ENCODE results near the gene GSN.

GSN gene

DNA sequence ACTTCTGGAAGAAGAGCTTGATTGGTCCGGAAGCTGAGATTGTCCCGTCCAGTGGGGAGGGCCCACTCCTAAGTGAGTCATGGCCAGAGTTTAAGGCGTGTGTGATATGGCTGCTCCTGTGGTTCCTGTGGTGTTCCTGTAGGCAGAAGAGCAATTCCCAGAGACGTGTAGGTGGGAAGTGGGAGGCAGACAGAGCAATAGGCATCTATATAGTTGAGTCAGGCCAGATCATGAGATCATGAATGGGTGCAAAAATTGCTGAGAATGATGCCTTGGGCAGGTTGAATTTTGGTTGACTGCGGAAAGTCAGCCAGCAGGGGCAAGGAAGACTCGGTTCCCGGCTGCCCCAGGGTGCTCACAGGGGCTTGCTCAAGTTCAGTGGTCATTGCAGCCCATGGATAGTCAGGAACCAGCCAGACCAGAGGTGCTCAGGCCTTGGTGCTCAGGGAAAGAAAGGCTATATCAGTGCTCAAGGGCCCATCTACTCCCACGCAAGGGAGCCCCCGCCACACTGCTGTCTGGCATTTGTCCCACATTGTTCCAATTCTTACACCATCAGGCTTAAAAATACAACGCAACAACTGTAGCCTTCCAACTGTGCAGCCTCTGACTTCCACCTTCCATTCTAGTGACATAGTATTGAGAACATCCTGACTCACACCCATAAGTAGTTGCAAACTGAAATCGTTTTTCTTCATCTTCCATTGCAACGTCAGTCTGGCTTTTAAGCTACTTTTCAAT is 21.0 kb upstream of the GSN start:
- DNase-seq (ENCODE audit: low read depth, low spot score), result no peak

DNA sequence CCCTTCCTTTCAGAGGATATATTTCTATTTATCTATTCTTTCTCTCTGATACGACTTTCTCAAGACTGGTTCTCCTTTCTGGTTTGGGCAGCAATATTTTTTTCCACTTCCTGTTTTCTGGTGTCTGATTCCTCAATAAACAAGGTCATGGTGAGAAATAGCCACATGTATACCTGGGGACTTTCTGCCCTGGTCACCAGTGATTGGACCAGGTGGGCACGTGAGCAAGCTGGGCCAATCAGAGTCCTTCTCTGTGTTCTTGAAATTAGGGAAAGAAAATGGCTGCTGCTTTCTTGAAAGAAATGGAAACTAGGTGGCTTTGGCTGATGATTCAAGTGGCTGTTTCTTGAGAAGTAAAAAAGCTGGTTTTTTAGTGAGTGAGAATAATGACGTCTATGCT is 18.4 kb upstream of the GSN start:
- no peak for DNase-seq (ENCODE audit: low read depth, low spot score)

DNA sequence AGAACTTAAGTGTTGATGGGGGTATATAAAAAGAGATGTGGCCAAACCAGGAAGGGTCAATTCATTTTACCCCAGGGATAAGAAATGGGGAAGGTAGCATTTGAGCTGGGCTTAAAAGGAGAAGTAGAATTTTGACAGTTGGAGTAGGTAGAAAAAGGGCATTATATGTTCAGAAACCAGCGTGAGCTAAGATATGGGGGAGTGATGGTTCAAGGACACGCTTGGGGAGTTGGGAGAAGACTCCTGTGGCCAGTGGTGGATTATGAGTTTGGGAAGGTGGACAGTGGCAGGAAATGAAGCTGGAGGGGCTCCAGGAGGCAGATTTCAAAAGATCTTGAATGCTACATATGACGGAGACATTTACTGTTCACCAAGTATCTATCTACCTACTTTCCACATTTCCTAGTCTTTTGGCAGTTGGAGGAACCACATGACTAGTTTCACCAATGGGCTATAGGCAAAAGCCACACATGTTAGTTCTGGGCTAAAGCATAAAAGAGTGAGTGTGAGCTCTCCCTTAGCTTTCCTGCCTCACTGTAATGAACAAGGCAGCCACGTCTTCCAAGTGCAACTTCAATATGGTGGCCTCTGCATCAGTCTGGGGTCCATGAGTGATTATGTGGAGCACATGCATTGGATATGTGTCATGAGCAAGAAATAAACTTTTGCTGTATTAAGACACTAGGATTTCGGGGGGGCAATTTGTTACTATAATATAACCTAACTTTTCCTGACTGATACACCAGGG is 15.7 kb upstream of the GSN start:
- no peak for DNase-seq (ENCODE audit: low read depth, low spot score)

DNA sequence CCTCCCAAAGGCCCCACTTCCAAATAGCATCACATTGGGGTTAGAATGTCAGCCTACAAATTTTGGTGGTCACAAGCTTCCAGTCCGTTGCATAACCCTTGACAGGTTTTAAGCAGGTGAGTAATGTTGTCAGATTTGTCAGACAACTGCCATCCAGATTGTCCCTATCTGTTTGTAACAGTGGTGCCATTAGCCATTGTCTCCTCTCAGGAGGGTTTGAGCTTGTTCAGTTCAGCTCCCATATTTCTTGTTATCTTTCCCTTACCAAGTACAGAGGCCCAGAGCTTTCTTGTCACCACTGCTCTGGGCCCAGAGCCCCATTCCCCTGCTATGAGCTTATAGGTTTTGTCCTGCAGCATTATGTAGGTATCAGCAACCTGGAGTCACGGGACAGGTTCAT is 14.8 kb upstream of the GSN start:
- DNase-seq (ENCODE audit: low read depth, low spot score), result no peak

DNA sequence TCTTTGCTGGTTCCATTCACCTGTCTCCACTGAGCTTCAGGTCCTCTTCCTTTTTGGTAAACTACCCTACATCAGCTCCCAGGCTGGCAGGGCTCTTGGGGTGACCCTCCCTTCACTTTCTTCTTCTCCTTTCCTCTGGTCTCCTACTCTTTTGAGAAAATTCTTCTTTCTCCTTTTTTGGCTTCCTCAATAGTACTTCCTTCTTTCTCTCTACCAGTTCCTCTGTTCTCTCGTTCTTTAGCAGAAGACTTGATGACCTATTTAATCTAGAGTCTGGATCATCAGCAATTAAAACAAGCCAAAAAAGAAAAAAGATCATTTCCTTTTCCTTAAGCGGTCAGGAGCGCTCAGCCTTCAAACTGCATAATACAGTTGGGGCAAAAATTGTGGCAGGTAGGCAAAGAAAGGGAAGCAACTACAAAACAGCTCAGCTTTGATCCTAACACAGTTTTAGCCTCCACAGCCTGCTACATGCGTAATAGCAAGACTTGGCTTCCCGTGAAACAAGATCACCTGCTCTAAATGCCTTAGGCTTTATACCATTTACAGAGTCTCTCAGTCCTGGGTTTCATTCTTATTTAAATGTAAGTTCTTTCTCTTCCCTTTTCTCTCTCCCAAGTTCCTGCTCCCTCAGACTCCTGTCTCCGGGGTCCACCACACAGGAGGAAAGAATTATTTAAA is 14.0 kb upstream of the GSN start:
- DNase-seq (ENCODE audit: low read depth, low spot score), result no peak

DNA sequence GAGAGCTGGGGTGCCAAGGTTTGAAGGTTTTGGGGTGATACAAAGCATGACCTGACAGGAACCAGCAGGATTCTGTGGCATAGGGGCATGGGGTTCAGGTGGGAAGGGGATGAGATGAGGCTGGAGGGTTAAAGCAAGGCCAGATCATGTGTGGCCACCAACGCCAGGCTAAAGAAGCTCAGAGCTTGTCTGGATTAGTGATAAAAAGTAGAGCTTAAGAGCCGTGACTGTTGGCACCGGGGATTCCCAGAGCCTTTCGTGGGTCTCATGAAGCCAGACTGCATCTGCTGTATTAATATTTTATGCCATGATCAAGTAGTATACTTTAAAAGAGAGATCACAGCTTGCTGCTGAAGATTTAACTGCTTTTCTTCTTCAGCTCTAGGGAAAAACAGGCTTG is 8.5 kb upstream of the GSN start:
- DNase-seq (ENCODE audit: low read depth, low spot score), result no peak

DNA sequence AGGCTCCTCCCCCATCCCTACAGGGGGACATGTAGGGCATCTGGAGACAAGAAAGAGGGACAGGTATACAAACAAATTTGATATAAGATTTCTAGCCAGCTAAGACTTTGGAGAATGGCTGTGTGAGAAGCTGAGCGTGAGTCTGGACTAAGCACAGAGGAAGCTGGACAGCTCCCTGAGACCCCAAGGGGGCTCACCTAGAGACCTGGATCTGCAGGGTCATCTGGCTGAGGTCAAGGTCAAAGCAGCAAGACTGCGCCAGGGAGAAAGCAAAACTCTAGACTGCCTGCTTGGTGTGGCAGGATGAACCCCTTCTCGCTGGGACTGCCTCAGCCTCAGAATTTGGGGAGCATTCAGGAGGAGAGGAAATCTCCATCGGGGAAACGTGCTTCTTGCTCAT is 8.0 kb upstream of the GSN start:
- no peak for DNase-seq (ENCODE audit: low read depth, low spot score)

DNA sequence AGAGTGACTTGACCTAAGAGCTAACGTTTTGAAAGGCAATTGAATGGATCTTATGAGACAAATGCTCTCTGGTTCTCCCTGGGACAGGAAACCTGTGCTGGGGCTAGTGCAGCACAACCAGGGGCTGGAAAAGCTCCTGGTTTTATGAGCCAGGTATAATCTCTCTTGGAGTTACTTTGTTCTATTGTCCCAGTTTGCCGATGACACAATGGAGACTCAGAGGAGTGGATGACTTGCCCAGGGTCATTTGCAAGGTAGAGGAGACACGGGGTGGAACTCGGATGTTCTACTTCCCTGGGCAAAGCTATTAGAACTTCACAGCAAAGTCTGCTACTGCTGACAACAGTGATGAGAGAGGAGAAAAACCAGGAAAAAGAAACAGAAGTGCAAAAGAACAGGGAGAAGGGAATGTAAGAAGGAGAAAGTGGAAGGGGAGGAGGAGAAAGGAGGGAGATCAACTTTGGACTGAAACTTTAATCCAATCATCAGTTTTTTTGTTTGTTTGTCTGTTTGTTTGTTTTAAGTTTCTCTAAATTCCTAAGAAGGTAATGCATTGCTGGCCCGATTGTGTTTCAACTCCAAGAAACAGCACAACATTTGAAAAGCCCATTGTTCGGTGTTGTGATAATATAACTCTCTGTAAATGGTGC is 7.4 kb upstream of the GSN start:
- no peak for DNase-seq (ENCODE audit: low read depth, low spot score)

DNA sequence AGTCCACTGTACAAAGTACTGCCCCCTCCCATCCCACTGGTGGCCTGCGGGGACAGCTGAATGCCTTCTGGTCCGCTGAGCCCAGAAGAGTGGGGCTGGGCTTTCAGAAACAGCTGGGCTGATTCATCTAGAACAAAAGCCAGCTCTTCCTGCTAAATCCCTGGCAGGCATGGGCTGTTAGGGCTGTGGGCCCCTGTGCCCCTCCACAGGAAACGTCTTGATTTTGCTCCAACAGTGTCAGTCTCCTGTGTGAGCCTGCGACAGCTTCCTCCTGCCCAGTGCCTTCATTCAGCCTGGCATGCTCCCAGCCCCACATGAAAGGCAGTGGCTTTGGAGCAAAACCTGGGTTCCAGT is 6.9 kb upstream of the GSN start:
- DNase-seq (ENCODE audit: low read depth, low spot score), result no peak

DNA sequence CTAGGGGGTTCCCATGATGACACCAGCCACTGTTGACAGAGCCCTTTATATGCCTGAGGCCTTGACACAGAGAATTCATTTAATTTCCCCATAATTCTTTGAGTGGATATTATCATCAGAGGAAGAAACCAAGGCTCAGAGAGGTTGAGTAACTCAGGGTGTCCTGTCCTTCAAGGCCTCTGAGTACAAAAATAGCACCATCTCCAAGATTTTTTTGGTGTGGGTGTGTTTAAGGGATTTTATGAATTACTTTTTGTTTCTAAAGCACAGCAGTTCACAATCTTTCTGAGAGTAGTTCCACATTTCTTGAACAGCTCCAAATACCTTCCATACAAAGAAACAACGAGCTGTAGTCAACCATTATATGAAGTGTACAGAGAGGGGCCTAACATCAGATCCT is 6.2 kb upstream of the GSN start:
- DNase-seq (ENCODE audit: low read depth, low spot score), result no peak

DNA sequence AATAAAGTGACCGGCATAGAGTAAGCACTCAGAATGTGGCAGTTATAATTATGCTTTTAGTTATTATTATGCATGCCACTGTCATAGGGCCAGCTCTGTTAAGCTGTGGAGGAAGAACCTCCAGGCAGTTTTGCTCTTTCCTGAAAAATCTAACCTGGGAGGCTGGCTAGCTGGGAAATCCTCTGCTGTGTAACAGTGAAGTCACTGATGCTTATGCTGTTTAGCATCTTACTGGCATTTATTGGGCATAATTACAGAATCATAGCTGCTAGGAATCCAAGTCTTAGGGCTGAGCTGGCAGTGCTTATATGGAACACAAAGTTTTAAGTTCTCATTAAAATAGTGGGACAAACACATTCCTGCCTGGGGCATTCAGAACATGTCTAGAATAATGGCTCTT is 5.5 kb upstream of the GSN start:
- no peak for DNase-seq (ENCODE audit: low read depth, low spot score)

DNA sequence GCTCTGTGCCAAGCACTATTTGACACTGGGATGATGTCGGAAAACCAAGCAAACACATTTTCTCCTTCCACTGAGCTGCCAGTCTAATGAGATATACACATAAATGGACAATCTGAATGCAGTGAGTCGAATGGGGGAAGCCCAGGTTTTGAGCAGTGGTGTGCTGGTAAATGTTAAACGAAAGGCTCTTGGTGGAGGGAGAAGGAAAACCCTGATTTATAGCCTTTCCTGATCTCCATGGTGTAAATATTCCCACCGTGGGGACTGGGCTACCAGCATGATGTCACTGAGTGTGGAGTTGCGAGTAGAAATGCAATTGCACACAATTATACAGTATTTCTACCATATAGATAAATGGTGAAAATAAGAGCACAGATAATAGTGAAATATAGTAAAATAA is 5.0 kb upstream of the GSN start:
- no peak for DNase-seq (ENCODE audit: low read depth, low spot score)

DNA sequence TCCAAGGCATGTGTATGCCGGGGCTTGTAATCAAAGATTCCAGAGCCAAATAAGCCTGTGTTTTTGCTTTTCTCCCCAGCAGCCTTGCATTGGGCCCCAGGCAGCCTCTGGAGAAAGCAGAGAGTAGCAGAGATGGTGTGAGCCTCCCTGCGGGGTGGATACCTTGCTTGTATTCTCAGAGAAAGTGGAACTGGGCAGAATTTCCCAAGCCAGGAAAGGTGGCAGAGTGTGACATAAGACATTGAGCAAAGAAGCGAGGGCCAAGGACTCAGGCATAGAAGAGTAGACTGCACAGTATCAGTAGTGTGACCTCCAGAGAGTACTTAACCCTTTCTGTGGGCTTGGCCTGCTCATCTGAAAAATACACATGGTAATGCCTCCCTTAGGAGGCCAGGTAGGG is 1.6 kb upstream of the GSN start:
- DNase-seq (ENCODE audit: low read depth, low spot score), result no peak

DNA sequence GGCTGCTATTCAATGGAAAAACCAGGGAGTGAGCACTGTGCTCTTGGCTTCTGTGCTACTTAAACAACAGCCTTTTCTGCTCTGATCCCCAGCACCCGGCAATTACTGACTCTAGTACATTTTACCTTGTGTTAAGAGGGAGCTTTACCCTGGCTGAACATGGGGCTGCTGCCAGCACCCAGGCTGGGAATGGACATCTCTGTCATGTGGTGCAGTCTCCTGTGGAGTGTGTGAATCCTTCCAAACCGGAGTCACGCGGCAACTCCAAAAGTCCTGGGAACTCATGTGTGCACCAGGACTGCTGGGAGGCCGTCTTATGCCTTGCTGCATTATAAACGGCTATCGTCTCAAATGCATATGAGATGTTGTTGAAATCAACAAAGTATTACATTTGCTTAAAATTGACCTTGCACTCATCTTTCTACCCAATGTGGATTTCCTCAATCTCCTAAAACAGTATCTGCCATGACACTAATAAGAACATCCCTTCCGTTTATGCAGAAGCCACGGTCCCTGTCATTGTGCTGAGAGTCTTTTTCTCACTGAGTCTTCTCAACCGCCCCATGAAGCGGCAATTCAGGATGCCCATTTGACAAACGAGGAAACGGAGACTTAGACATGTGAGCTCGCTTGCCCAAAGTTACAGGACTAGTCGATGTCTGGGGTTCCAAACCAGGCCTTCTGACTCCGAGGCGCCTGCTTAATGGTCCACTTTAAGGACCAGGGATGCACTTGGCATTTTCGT is 884 bp upstream of the GSN start:
- no peak for DNase-seq (ENCODE audit: low read depth, low spot score)

DNA sequence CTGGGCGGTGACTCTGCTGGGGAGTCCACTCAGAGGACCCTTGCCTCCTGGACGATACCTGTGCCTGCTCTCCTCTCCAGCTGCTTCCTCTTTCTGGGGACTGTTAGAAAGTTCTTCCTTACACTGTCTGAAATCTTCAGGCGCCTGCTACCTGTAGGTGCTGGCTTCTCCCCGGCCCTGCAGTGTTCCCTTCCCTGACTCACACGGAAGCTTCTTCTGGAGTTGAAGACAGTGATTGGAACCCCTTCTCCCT is 562 bp downstream of the GSN start:
- no peak for DNase-seq (ENCODE audit: low read depth, low spot score)

DNA sequence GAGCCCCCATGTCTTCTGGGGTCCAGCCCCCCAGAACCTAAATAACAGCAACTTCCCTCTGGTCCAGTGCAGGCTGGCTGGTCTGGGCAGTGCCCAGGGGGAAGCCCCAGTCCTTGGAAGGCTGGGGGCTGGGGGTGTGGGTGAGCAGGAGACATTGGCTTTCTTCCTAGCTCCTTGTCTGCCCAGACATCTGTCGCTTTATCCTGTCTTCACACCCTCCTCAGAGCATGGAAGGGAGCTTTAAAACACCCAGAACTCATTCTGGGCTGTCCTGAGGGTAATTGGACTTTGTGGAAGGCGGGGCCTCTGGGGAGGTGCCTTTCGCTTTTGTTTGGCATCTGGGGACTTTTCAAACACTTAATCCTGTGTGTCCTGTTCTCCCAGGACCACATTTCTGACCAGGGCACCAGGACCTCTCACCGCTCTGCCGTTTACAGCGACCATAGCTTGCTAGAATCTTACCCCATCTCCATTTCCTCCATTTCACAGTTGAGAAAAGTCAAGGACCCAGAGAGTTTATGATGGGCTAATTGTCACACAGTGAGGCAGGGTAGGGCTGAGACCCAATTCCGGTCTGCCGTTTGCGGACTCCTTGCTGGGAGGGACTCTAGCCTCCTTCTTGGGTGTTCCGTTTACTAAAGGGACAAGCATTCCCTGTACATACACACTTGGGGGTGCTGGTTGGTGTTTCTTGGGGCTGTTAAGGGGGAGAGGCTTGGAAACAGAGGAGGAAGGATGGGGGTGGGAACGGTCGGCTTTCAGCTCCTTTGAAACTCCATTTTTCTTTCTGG is 1.1 kb downstream of the GSN start:
- no peak for DNase-seq (ENCODE audit: low read depth, low spot score)

DNA sequence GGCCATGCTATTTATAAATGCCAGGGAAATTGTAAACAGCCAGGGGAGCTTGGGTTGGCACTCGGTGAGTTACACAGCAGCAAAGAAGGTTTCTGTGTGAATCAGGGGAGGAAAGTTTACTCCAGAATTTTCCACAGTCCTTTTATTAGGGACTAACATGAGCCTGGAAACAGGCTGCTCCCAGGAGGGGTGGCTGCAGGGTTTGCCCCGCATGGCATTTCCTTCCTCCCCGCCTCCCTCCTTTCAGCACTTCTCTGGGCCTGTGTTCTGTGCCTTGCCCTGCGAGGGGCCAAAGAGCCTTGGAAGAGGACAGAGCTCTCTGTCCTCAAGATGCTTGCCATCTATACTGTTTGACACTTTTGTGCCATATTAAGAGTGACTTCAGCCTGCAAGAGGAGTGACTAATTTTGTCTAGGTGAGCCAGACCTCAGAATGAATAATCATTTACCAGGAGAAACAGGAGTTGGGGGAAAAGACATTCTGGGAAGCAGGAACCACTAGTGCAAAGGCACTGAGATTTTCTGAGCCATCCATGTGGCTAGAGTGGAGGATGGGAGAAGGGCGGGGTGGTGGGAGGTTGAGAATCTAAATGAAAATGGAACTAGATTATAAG is 1.8 kb downstream of the GSN start:
- DNase-seq (ENCODE audit: low read depth, low spot score), result no peak

DNA sequence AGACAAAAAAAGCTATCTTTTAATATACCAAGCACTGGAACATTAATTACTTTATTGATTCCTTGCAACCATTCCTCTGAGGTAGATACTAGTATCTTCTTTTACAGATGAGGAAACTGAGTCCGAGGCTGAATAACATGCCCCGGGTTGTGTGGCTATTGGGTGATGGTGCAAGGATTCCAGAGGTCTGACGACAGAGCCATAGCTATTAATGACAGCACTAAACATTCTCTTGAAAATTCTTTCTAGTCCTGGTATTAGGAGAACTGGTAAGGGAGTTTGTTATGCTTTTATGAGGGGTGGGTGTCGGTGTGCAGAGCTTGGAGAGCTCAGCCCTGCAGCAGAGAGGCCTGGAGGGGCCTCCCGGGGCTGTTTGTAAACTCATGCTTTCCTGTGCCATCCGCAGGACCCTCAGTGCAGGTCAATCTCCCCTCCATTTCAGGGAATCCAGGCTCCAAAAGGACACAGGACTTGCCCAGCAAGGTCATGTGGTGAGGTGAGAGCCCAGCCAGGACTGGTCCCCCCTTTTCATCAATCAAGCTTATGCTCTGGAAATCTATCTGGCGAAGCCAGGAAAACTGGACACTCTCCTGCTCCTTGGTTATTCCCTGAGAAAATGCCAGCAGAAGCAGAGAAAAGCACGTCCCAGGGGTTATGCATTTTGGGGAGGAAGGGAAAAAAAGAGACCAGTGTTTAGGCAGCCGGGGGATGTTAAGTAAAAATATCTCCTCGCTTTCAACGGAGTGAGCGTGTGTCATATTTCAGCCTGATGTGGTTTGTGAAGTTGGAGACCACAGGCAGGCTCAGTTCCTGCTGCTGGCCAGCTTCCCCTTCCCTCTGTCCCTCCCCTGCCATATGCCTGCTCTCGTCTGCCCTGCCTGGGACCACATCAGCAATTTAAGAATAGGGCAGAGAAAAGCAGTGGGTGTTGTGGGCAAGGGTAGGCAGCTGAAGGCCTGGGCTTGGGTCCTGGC is 3.7 kb downstream of the GSN start:
- no peak for DNase-seq (ENCODE audit: low read depth, low spot score)

DNA sequence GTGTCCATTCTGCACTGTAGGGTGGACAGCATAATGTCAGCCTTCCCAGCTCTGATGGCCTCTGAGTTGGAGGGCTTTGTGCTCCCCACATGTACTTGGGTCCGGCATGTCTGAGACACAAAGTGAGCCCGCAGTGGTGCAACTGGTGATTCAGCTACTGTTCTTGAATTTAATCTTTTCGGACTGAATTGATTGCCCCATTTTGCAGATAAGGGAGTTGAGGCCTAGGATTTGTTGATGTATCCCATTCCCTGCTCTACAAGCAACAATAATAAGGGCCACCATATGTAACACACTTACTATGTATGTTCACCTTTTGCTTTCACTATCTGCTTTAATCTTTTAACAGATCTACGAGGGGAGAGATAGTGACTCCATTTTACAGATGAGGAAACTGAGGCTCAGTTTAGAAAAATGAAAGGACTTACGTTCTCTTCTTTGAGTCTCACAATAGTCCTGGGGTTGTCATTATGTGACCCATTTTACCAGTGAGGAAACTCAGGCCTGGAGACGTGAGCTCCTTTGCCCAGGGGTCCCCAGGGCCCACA is 4.5 kb downstream of the GSN start:
- DNase-seq (ENCODE audit: low read depth, low spot score), result no peak
